Lower leg skin (tissue), 4 donors: Measurements from ENCODE around the gene PPM1L. TPM values are rescaled to one million over a fixed set of nuclear protein-coding genes. Genes with fewer than 3 reads are reported as not detected.
"Not testable (repeated sequence)": the region's sequence is repeated elsewhere in the genome, so short reads cannot be mapped to it uniquely, and the experiment has no call there.

Experiments used
- DNase-seq, 2 donors: peaks; one replicate each; pipeline ENCODE4 v3.0.0-alpha.2; 2019; ENCODE audit warnings: low spot score in 2 of 2
- H3K4me3 ChIP-seq: fragments of 200-600 bp; sonication (generic); 2 replicates; pipeline ENCODE4 v1.5.1; 2017; ENCODE audit warnings: mild to moderate bottlenecking, low read depth; ENCODE audit not compliant: poor library complexity, severe bottlenecking
- POLR2A ChIP-seq, 2 donors: fragments of 450-650 bp; IDR thresholded peaks; one replicate each; pipeline ENCODE4 v1.6.1; 2016 to 2017; ENCODE audit warnings: antibody characterized with exemption in 2 of 2, mild to moderate bottlenecking in 1 of 2, moderate library complexity in 1 of 2
- WGBS, 2 donors: methylation state at CpG; one replicate each; pipeline ENCODE4 v1.1.5; 2018; 5-methylcytosine and 5-hydroxymethylcytosine counted together
- intact Hi-C: fragments of 100-400 bp; cut with DNase I; formaldehyde crosslinking; loops from one replicate; pipeline ENCODE4 v1.15.0; 2023; ENCODE audit warnings: low total_unique reads
- total RNA-seq, 4 donors: library from RNA; depleted of rRNA; stranded (reverse); fragments of >200 nt; gene quantifications; one replicate each; pipeline ENCODE4 v1.1.0, GENCODE V29; 2016
- TF ChIP-seq, protein P1 (sequence below), 3 donors: fragments of 450-650 bp; IDR thresholded peaks; one replicate each; pipeline ENCODE4 v1.5.1; 2016; ENCODE audit warnings: antibody characterized with exemption in 3 of 3, mild to moderate bottlenecking in 3 of 3, moderate library complexity in 2 of 3

The PPM1L gene
- total RNA-seq, result 10 to 100 TPM; 34.9 to 46.5 (median 40.7) TPM

DNA sequence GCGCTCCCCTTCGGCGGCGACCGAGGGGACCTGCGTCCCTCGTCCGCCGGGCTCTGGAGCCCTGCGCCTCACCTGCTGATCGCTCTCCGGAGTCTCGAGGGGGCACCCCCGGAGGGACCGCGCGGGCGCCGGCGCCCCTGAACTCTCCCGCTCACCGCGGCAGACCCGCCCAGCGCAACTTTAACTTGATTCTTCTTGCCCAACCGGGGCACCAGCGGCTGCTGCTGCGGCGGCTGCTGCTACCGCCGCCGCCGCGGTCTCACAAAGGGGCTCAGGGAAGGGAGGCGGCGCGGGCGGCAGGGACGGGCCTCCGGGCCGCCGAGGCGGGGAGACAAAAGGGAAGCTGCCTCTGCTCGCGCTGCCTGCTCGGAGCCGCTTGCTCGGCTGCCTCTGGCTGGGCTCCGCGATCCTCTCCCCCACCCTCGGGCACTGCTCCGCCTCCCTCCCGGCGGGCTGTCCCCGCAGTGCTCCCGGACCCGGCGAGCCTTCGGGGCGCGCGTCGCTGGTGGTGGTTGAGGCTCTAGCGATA, at the start of gene PPM1L:
PPM1L (plus strand) TSS at position 456 of the 529 bp plus-strand sequence.
- WGBS, 2 donors, result 0 to 1% methylated on average over 31 to 42 of the region's 64 CpGs
- no peak for TF ChIP-seq POLR2A (IDR thresholded peaks at IDR 0.05)
- TF ChIP-seq, protein P1, sequence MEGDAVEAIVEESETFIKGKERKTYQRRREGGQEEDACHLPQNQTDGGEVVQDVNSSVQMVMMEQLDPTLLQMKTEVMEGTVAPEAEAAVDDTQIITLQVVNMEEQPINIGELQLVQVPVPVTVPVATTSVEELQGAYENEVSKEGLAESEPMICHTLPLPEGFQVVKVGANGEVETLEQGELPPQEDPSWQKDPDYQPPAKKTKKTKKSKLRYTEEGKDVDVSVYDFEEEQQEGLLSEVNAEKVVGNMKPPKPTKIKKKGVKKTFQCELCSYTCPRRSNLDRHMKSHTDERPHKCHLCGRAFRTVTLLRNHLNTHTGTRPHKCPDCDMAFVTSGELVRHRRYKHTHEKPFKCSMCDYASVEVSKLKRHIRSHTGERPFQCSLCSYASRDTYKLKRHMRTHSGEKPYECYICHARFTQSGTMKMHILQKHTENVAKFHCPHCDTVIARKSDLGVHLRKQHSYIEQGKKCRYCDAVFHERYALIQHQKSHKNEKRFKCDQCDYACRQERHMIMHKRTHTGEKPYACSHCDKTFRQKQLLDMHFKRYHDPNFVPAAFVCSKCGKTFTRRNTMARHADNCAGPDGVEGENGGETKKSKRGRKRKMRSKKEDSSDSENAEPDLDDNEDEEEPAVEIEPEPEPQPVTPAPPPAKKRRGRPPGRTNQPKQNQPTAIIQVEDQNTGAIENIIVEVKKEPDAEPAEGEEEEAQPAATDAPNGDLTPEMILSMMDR (IDR thresholded peaks at IDR 0.05), result no peak
- intact Hi-C loops, result no loop called here
- peak within 1 kb of the TSS; percentile 63 for H3K4me3 ChIP-seq
- peak; percentile 37 to 91 for DNase-seq

- peak in 1 of 2 donors; percentile 36 for DNase-seq
- 20 to 25% methylated on average over 4 of the region's 4 CpGs for WGBS, 2 donors
- H3K4me3 ChIP-seq, result no peak overlapping the region
- TF ChIP-seq, protein P1 (IDR thresholded peaks at IDR 0.05), result no peak
- TF ChIP-seq POLR2A (IDR thresholded peaks at IDR 0.05), result no peak
- intact Hi-C loops, result loop anchor here (5.0 kb wide), 1 partner anchor 235 kb away; no protein-coding TSS in a partner anchor
Observed at GRCh38 chr3:160707187-160707794, 48.7 kb upstream of the PPM1L start.

DNA sequence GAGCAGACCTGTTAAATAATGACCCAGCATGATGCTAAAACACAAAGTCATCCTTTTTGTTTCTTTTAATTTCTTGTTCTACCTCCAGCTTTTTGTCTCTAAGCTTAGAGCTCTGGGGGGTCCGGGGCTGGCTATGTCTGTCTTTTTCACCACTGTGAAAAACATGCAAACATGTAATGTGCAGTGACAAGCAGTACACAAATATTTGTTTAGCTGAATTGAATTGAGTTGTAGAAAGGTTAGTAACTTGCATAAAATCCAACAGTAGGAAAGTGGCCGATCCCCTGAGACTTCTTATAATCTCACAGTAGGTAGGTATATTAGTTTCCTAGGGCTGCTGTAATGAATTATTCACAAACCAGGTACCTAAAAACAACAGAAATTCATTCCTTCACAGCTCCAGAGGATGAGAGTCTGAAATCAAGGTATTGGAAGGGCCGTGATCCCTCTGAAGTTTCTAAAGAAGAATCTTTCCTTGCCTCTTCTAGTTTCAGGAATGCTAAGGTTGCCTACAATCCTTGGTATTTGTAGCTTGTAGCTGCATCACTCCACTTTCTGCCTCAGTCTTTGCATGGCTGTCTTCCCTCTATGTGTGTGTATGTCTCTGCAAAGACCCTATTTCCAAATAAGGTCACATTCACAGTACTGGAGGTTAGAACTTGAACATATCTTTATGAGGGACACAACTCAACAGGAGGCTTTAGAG, 46.4 kb upstream of the PPM1L start:
- intact Hi-C loops, result loop anchor here (5.0 kb wide), 1 partner anchor 233 kb away; no protein-coding TSS in a partner anchor
- DNase-seq, result no peak
- 91 to 94% methylated on average over 3 of the region's 3 CpGs for WGBS, 2 donors
- H3K4me3 ChIP-seq, result no peak overlapping the region
- TF ChIP-seq, protein P1 (IDR thresholded peaks at IDR 0.05), result no peak
- no peak for TF ChIP-seq POLR2A (IDR thresholded peaks at IDR 0.05)

DNA sequence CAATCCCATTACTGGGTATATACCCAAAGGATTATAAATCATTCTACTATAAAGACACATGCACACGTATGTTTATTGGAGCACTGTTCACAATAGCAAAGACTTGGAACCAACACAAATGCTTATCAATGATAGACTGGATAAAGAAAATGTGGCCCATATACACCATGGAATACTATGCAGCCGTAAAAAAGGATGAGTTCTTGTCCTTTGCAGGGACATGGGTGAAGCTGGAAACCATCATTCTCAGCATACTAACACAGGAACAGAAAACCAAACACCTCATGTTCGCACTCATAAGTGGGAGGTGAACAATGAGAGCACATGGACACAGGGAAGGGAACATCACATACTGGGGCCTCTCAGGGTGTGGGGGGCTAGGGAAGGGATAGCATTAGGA, 42.9 kb upstream of the PPM1L start:
- DNase-seq, H3K4me3 ChIP-seq, intact Hi-C loops: not testable (repeated sequence)
- 94 to 97% methylated on average over 3 of the region's 3 CpGs for WGBS, 2 donors

- 68 to 70% methylated on average over 9 to 10 of the region's 11 CpGs for WGBS, 2 donors
- intact Hi-C loops, result no loop called here
- TF ChIP-seq POLR2A (IDR thresholded peaks at IDR 0.05), result no peak
- TF ChIP-seq, protein P1 (IDR thresholded peaks at IDR 0.05), result no peak
- DNase-seq, result no peak
- no peak overlapping the region for H3K4me3 ChIP-seq
Observed at GRCh38 chr3:160719710-160720109, 36.3 kb upstream of the PPM1L start.

DNA sequence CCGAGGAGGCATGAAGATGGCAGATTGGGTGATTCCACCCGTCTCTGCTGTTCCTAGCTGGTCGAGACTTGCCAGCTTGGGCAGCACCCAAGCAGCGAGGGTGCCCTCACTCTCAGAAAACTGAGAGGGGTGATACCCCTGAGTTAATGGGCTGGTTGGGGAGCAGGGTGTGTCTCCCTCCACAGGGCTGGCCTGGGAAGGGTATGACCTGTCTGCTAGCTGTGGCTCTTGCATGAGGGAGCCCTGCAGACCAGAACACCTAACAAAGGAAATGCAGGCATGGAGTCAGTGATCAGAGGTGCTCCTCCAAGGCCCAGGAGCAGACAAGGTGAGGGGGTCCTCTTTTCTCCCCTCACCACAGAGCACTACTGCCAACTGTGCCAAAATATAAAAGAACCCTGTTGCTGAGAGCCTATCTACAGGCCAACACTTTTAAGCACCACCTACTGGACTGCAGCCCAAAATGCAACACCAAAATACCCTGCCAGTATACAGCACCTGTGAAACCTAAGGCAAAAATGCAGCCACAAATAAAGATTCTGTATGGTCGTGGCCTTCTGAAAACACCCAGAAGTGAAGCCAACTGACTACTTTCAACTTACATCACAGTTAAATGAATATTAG, 35.8 kb upstream of the PPM1L start:
- no peak for DNase-seq
- intact Hi-C loops, result no loop called here
- WGBS, 2 donors, result 52 to 75% methylated on average over 5 of the region's 5 CpGs

More for the DNA sequence above, 35.8 kb upstream of the PPM1L start:
- no peak overlapping the region for H3K4me3 ChIP-seq
- TF ChIP-seq POLR2A (IDR thresholded peaks at IDR 0.05), result no peak
- TF ChIP-seq, protein P1 (IDR thresholded peaks at IDR 0.05), result no peak
